ENCODE results near the gene PNPLA7.

DNA sequence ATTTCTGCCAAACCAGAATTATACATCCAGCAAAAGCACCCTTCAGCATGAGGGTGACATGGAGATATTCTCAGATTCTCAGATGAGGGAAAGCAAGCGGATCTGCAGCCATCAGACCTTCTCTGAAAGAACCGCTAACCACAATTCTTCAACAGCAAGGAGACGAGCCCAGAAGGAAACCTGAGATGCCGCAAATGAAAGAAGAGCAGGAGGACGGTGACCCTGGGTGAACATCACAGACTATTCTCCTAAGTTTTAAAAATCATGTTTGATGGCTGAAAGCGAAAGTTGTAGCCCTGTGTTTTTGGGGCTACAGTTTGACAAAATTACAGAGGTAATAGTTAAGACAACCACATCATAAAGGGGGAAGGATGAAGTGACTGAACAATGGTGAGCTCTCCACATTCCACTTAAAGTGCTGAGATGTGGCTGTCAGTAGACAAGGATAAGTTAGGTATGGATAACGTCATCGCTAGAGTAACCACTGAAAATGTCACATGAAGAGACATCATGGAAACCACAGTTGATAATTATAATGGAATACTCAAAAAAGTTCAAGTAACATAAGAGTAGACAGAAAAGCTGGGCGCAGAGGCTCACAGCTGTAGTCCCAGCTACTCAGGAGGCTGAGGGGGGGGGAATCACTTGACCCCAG lies 59.5 kb downstream of the PNPLA7 start:
- TF ChIP-seq POLR2AphosphoS5 (IDR thresholded peaks at IDR 0.05) (no peak), POLR2A (IDR thresholded peaks at IDR 0.05) (no peak)
- TF ChIP-seq, protein P1, sequence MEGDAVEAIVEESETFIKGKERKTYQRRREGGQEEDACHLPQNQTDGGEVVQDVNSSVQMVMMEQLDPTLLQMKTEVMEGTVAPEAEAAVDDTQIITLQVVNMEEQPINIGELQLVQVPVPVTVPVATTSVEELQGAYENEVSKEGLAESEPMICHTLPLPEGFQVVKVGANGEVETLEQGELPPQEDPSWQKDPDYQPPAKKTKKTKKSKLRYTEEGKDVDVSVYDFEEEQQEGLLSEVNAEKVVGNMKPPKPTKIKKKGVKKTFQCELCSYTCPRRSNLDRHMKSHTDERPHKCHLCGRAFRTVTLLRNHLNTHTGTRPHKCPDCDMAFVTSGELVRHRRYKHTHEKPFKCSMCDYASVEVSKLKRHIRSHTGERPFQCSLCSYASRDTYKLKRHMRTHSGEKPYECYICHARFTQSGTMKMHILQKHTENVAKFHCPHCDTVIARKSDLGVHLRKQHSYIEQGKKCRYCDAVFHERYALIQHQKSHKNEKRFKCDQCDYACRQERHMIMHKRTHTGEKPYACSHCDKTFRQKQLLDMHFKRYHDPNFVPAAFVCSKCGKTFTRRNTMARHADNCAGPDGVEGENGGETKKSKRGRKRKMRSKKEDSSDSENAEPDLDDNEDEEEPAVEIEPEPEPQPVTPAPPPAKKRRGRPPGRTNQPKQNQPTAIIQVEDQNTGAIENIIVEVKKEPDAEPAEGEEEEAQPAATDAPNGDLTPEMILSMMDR (IDR thresholded peaks at IDR 0.05 in 8 of 11, conservative IDR thresholded peaks at IDR 0.05 in 3 of 11) = no peak

All from spleen (tissue), 7 donors.